ENCODE data around the gene BMP6. TPM values are rescaled to one million over a fixed set of nuclear protein-coding genes. Genes with fewer than 3 reads are reported as not detected.

BMP6 gene
- total RNA-seq, 1 donor from 2014 or later, result 1.3 TPM

DNA sequence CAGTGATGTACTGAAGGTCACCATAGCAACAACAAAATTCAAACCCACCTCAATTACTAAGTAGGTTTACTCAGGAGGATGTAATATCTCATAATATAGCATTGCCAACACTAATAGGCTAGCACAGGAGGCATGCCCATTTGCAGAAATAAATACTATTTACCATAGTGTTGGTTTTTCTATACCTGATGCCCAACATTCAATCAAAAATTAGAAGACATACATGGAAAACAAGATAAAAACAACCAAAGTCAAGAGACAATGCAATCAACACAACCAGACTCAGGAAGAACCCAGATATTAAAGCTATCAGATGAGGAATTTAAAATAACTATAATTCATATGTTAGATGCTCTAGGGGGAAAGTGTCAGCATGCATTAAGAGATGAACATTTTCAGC, 199.0 kb downstream of the BMP6 start:
- TF ChIP-seq, protein P1, sequence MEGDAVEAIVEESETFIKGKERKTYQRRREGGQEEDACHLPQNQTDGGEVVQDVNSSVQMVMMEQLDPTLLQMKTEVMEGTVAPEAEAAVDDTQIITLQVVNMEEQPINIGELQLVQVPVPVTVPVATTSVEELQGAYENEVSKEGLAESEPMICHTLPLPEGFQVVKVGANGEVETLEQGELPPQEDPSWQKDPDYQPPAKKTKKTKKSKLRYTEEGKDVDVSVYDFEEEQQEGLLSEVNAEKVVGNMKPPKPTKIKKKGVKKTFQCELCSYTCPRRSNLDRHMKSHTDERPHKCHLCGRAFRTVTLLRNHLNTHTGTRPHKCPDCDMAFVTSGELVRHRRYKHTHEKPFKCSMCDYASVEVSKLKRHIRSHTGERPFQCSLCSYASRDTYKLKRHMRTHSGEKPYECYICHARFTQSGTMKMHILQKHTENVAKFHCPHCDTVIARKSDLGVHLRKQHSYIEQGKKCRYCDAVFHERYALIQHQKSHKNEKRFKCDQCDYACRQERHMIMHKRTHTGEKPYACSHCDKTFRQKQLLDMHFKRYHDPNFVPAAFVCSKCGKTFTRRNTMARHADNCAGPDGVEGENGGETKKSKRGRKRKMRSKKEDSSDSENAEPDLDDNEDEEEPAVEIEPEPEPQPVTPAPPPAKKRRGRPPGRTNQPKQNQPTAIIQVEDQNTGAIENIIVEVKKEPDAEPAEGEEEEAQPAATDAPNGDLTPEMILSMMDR (conservative IDR thresholded peaks at IDR 0.05; ENCODE audit: low read depth, low read length), result no peak
- no peak for DNase-seq (ENCODE audit: low read depth)
- no peak overlapping the region for H3K4me3 ChIP-seq (ENCODE audit: low read depth, low read length)

Other genes starting within 250 kb of the BMP6 start
- gene DSP, start 184.4 kb upstream of the BMP6 start, total RNA-seq, result 47.4 and 80.1 TPM in 2 replicates
- gene SNRNP48, start 135.9 kb upstream of the BMP6 start, total RNA-seq, result 8.6 and 9.1 TPM in 2 replicates
- 317 and 323 TPM in 2 replicates for gene TXNDC5, start 184.7 kb downstream of the BMP6 start, total RNA-seq

Data from epithelial cell of proximal tubule (primary cell).